NCI-H345 treated with DMSO at 0.1 percent for 48 hours (cell line): ENCODE measurements around the gene CDKL1.

Source experiments
- DNase-seq: peaks from one replicate; lab custom pipeline; 2025; ENCODE audit not compliant: unreplicated experiment; lab: John Stamatoyannopoulos, UW

Gene CDKL1

GRCh38 chr14:50396631-50397389 is at the start of gene CDKL1:
TSS of gene CDKL1 (minus strand) at chr14:50396881. CDS start at chr14:50395868, 1,013 bp downstream.
- DNase-seq = peak; percentile 35

GRCh38 chr14:50434528-50434927 is 37.8 kb upstream of the CDKL1 start:
- DNase-seq = no peak

- no peak for DNase-seq
Measured at GRCh38 chr14:50432131-50432530, 35.5 kb upstream of the CDKL1 start.

GRCh38 chr14:50425816-50426215 is 29.1 kb upstream of the CDKL1 start:
- DNase-seq = no peak

GRCh38 chr14:50425105-50425504 is 28.4 kb upstream of the CDKL1 start:
- DNase-seq = no peak

DNA sequence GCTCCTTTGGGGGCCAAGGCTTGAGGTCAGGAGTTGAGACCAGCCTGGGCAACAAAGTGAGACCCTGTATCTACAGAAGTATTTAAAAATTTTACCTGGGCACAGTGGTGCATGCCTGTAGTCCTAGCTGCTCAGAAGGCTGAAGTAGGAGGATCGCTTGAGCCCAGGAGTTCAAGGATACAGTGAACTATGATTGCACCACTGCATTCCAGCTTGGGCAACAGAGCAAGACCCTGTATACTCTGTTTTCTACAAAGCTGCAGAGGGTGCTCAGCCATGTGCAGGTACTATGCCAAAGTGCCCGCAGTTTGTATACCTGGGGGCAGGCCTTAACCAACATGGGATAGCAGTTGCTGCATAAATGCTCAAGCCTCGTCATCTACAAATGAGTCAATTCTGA is 26.8 kb upstream of the CDKL1 start:
- no peak for DNase-seq

GRCh38 chr14:50421499-50421898 is 24.8 kb upstream of the CDKL1 start:
- DNase-seq = no peak

- no peak for DNase-seq
Measured at GRCh38 chr14:50417853-50418252, 21.2 kb upstream of the CDKL1 start.

DNA sequence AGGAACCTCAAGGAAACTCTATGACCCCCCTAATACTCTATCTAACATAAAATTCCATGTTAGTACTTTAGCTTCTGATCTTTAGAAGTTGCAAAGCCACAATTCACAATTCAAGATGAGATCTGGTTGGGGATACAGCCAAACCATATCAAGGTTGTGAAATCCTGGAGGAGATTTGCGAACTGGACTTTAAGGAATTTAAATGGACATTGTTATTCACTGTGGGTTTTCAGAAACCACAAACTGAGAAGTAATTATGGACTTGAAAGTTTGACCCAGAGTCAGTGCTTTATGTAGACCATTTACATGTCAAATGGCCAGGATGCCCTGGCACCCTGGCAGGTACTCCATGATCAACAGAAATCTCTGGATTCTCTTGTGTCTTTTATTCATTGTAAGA is 14.2 kb upstream of the CDKL1 start:
- DNase-seq = no peak

DNA sequence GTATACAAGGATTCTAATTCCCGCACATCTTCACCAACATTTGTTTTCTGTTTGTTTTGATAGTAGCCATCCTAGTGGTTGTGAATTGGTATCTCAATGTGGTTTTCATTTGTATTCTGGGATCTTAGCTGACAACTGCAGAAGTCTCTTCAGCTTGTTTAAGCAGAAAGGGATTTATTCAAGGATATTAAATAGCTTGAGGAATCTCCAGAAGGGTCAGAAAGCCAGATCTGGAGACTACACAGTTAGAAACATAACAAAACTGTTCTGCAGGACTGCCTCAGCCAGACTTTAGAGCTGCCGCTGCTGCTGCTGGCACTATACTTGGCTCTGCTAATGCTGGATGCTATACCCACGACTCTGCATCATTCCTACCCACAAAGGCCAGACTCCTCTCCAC is 13.4 kb upstream of the CDKL1 start:
- DNase-seq = no peak

DNA sequence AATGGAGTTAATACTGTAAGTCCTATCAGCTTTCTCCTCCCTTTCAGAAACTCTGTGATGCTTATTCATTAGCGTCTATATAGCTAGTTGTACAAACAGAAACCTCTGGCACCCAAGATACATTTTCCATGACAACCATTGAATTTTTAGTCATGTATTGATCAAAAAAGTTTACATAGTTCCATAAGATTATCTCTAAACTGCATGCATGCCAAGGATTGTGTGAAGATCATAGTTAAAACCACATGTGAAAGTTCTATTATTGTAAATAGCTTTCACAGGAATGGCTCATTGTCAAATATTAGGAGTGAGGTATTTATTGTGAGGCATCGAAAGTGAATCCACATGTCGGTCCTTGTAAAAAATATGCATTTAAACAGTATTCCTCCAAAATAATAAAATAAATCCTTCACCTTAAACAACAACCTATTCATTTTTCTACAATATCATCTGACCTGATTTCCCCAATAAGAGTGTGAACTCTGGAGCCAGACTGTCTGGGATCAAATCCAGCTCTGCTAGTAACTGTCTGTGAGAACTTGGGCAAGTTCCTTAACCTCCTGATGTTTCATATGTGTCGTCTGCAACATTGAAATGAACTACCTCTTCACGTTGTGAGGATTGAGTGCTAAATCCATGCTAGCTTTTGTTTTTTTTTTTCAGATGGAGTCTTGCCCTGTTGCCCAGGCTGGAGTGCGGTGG is 10.6 kb upstream of the CDKL1 start:
- DNase-seq = no peak

DNA sequence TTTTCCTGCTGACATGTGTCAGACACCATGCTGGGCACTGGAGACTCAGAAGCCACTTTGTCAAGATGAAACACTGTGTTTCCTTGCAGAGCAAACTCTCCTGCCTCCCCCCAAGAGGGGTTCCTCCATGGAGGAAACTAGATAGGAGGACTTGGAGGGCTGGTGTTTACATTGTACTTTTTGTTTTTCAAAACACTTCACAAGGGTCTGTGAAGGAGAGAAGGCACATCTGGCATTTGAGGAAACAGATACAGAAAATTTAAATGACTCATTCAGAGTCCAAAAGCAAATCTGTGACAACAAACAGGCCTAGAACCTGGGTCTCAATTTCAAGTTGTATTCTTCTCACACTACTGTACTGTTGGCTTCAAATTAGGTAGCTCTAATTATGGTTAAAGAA is 6.7 kb upstream of the CDKL1 start:
- DNase-seq = peak; percentile 22

DNA sequence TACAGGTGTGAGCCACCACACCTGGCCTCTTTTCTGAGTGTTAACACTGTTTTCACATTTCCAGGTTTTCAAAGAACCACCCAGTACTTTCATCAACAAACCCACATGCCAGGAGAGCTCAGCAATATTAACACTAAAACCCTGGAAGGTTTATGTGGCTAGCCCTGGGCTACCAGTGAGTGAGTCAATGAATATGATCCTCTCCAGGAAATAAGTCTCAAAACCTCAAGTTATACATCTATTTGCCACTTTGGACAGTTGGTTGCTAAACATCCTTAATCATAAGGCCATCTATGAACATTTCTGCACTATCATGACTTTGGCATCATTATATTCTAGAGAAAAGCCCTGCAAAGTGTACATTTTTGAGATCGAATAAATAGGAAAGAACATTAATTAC is 6.3 kb upstream of the CDKL1 start:
- DNase-seq = no peak

DNA sequence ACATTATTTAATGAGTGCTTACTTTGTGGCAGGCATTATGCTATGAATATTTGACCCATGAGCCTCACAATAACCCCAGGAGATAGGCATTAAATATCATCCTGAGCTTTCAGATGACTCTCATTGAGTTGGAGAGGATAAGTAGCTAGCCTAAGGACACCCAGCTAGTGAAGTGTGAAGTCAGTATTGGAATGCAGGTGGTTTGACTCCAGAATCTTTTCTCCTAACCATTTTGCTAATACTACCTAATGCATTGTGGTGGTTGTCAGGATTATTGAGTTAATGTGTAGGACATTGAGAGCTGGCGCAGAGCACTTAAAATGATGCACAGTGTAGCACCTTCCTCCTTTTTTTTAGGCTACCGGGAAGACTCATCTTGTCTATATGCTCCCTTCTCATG is 3.8 kb upstream of the CDKL1 start:
- DNase-seq = no peak

- peak; percentile 6 for DNase-seq
Measured at GRCh38 chr14:50399251-50400032, 2.8 kb upstream of the CDKL1 start.

DNA sequence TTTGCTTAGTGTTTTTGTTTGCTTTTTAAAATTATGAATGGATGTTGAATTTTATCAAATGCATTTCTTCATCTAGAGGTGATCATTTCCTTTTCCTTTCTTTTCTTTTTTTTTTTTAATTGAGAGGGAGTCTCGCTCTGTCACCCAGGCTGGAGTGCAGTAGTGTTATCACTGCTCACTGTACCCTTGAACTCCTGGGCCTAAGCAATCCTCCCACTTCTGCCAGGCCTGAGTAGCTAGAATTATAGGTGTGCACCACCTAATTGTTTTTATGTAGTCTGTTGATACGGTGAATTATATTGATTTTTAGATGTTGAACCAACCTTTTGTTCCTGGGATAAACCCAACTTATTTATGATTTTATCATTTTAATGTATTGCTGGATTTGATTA is 1.5 kb upstream of the CDKL1 start:
- DNase-seq = no peak

DNA sequence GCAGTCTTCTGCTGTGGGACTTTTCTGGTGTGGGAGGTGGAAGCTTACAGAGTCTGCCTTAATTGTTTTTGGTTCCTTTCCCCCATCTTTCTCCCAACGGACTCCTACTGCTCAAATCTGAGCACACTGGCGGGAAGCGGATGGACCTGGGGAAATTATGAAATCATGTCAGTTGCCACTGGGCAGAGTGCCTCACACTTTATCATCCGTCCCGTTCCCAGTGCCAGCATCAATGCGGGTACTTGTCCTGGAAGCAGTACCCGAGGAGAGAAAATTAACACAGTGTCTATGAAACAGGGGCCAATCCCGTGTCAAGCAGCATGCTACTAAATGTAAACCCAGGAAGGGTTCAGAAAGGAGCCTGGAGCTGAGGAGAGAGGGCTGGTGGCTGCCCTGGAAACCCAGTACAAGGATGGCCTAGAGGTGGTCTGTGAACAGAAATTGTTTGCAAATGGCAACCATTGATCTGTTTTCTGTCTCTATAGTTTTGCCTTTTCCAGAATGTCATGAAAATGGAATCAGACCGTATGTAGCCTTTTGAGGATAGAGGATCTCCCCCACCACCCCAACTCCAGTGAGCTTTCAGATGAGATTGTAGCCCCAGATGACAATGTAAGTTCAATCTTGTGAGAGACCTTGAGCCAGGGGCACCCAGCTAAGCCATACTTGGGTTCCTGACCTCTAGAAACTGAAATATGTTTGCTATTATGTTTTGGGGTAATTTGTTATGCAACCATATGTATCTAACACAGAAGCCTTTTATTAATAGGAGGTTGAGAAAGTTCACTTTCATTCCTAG is 908 bp upstream of the CDKL1 start:
- no peak for DNase-seq

DNA sequence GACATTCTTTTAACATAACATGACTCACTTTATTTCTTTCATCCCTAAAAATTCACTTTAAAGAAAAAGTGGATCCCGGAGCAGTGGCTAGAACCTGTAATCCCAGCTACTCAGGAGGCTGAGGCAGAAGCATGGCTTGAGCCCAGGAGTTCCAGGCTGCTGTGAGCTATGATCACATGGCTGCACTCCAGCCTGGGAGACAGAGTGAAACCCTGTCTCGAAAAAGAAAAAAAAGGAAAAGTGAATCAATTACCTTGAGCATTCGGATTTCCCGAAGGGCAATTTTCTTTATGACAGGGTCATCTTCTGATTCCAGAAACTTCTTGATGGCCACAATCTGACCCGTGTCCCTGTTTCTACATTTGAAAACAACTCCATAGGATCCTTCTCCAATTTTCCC is 1.2 kb downstream of the CDKL1 start:
- no peak for DNase-seq

- no peak for DNase-seq
Measured at GRCh38 chr14:50394713-50395112, 2.0 kb downstream of the CDKL1 start.

DNA sequence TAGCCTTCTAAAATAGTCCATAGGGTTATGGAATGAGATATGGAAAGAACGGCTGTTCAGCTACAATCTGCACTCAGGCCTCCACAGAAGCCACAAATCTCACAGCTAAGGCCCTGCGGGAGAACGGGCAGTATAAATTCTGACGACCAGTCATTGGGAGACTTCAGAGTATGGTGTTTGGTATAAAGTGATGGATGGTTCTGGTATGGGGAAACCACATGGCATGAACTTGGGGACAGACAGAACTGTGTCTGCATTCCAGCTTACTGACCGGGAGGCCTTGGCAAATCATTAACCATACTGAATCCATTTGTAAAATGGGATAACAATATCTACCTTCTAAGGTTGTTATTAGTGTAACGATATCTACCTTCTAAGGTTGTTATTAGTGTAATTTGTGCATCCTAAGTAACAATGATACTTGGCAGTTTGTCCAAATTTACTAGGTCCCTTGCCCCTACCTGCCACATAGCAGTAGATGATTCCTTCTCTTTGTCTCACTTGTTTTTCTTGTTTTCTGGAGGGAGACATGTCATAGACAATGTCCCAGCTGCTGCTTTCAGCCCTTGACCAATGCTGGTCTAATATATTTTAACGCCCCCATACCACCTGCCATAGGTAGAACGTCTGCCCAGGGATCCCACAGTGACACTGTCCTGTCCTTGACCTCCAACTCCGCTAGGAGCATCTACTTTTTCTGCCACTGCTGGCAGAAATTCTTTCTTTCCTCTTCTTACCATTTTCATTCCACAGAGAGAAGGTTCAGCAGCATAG is 6.8 kb downstream of the CDKL1 start:
- DNase-seq = no peak
